ENCODE results near the gene PINK1. TPM values are rescaled to one million over a fixed set of nuclear protein-coding genes. Genes with fewer than 3 reads are reported as not detected.
"Not testable (repeated sequence)": the region's sequence is repeated elsewhere in the genome, so short reads cannot be mapped to it uniquely, and the experiment has no call there.

Gene PINK1
- total RNA-seq, 1 experiment from 2014 or later, result 48.6 TPM

- ChIA-PET CTCF (no interaction called here), POLR2A (ENCODE audit: unreplicated experiment) (no interaction called here)
- Histone ChIP-seq H3K36me3 (ENCODE audit: low read depth) (0 out of 2 replicates have a peak, but pooled peaks cover 2% of the 10 kb centered on the region), H3K4me1 (replicated peaks; ENCODE audit: insufficient read depth) (peaks cover 52% of the 10 kb centered on the region), H3K9me3 (ENCODE audit: insufficient read depth, low read depth) (no peaks in the 10 kb centered on the region), H3K79me2 (ENCODE audit: low read depth) (no peaks in the 10 kb centered on the region), H3K27me3 (ENCODE audit: insufficient read depth, low read depth) (no peaks in the 10 kb centered on the region), H2AFZ (no peak overlapping the region), H3K9me2 (ENCODE audit: insufficient read depth) (no peaks in the 10 kb centered on the region), H4K20me1 (ENCODE audit: insufficient read depth) (no peaks in the 10 kb centered on the region), H3K4me2 (peak overlapping the region; percentile 57), H3K4me3 (no peak overlapping the region), H3F3A (ENCODE audit: insufficient read depth, low read depth) (peaks cover 50% of the 10 kb centered on the region), H3K27ac (peak overlapping the region; percentile 88)
- TSS peak; percentile 46 for BruUV-seq (replicated peaks)
- TF ChIP-seq CTCF (conservative IDR thresholded peaks at IDR 0.05), result no peak
- TF ChIP-seq EZH2 (IDR thresholded peaks at IDR 0.05; ENCODE audit: low read depth), result no peak
- DNase-seq, result peak in 1 of 2 experiments; percentile 80
- intact Hi-C loops (cut with micrococcal nuclease; ENCODE audit: unreplicated experiment), result loop anchor here (1.0 kb wide), 1 partner anchor 8 kb away; no protein-coding TSS in a partner anchor
These were observed 28.6 kb upstream of the PINK1 start for GRCh38 chr1:20604678-20605077.

GRCh38 chr1:20606801-20607570 is 26.3 kb upstream of the PINK1 start:
- H3K9me2 ChIP-seq (ENCODE audit: insufficient read depth); DNase-seq; H4K20me1 ChIP-seq (ENCODE audit: insufficient read depth); POLR2A ChIA-PET (ENCODE audit: unreplicated experiment); H3K36me3 ChIP-seq (ENCODE audit: low read depth); H2AFZ ChIP-seq; H3K4me2 ChIP-seq; H3K79me2 ChIP-seq (ENCODE audit: low read depth); CTCF ChIA-PET; H3K27me3 ChIP-seq (ENCODE audit: insufficient read depth, low read depth); intact Hi-C loops (cut with micrococcal nuclease; ENCODE audit: unreplicated experiment); H3K27ac ChIP-seq; H3K9me3 ChIP-seq (ENCODE audit: insufficient read depth, low read depth); BruUV-seq (replicated peaks); H3K4me3 ChIP-seq: not testable (repeated sequence)
- Histone ChIP-seq H3K4me1 (replicated peaks; ENCODE audit: insufficient read depth) (peaks cover 37% of the 10 kb centered on the region), H3F3A (ENCODE audit: insufficient read depth, low read depth) (peaks cover 49% of the 10 kb centered on the region)

GRCh38 chr1:20609541-20609940 is 23.7 kb upstream of the PINK1 start:
- no peaks in the 10 kb centered on the region for H3K27me3 ChIP-seq (ENCODE audit: insufficient read depth, low read depth)
- H3K4me1 ChIP-seq (replicated peaks; ENCODE audit: insufficient read depth), result peaks cover 35% of the 10 kb centered on the region
- no peak overlapping the region for H2AFZ ChIP-seq
- H3F3A ChIP-seq (ENCODE audit: insufficient read depth, low read depth), result peaks cover 44% of the 10 kb centered on the region
- DNase-seq, result no peak
- no TSS peak for BruUV-seq (replicated peaks)
- TF ChIP-seq CTCF (conservative IDR thresholded peaks at IDR 0.05), result no peak
- no peak for TF ChIP-seq EZH2 (IDR thresholded peaks at IDR 0.05; ENCODE audit: low read depth)
- intact Hi-C loops (cut with micrococcal nuclease; ENCODE audit: unreplicated experiment), result no loop called here
- H3K36me3 ChIP-seq (ENCODE audit: low read depth), result 0 out of 2 replicates have a peak, but pooled peaks cover 2% of the 10 kb centered on the region
- H3K9me3 ChIP-seq (ENCODE audit: insufficient read depth, low read depth), result no peaks in the 10 kb centered on the region
- H3K79me2 ChIP-seq (ENCODE audit: low read depth), result no peaks in the 10 kb centered on the region
- CTCF ChIA-PET, result no interaction called here
- no peak overlapping the region for H3K4me3 ChIP-seq
- H3K27ac ChIP-seq, result no peak overlapping the region
- POLR2A ChIA-PET (ENCODE audit: unreplicated experiment), result interaction anchor here (0.6 kb wide), 1 partner anchor 23 kb away, joined by 4 read pairs; no protein-coding TSS in a partner anchor
- H3K4me2 ChIP-seq, result no peak overlapping the region
- H3K9me2 ChIP-seq (ENCODE audit: insufficient read depth), result no peaks in the 10 kb centered on the region
- no peaks in the 10 kb centered on the region for H4K20me1 ChIP-seq (ENCODE audit: insufficient read depth)
